A204.1 (cell line): ENCODE results near the gene PHYKPL.
"Not testable (repeated sequence)": the region's sequence is repeated elsewhere in the genome, so short reads cannot be mapped to it uniquely, and the experiment has no call there.

Source experiments
- FAIRE-seq: peaks from 2 replicates; lab custom pipeline; 2012; peaks lifted over from hg19 to GRCh38; lab: Jason Lieb, UNC

Gene PHYKPL

GRCh38 chr5:178264044-178264443, 31.4 kb upstream of the PHYKPL start:
- FAIRE-seq, result no peak

DNA sequence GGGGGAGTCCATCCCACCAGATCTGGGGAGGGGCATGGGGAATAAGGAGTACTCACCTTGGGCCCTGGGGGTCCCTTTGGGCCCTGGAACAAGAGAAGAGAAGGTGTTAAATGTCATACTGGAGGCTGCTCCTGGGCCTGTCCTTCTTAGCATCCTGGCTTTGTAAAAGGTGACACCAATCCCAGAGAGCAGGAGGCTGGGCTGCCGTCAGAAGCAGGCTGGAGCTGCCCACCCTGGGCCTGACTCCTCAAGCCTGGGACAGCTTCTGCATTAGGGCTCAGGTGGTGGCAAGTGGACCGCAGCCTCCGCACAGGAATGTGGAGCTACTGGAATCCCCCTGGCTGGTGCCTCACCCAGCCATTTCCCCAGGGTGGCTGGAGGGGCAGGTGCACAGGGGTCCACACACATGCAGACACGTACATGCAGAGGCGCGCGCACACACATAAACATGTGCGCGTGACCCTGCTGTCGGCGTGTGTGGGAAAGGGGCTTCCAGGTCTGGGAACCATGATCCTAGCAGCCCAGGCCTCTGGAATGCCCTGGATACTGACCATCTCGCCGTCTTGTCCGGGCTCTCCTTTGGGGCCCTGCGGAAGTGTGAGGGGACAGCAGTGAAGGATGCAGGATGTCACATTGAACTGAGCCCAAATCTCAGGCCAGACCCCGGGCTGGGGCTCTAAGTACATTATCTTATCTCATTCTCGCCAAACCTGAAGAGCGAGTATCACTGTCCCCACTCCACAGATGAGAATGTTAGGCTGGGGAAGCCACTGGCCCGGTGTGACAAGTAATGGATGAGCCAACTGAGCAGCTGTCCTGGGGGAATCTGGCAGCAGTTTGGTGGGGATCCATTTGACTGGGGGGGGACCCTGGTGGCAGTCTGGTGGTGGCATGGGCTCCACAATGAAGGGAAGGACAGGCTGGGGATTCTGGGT, 29.3 kb upstream of the PHYKPL start:
- no peak for FAIRE-seq

- no peak for FAIRE-seq
Measured at GRCh38 chr5:178259623-178260536, 27.3 kb upstream of the PHYKPL start.

DNA sequence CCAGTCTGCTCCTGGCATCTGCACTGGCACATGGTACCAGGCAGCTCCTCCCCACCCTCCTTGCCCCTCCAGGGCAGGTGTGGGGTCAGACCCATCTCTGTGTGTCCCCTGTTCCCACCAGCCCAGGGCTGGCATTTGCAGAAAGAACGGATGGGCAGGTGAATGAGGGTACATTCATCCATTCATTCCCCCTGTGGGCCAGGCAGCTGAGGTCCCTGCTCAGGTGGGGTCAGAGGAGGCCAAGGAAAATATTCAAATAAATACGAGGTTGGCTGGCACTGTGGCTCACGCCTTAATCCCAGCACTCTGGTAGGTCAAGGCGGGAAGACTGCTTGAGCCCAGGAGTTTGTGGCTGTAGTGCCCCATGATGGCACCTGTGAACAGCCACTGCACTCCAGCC, 25.0 kb upstream of the PHYKPL start:
- no peak for FAIRE-seq

- FAIRE-seq, result no peak
Measured at GRCh38 chr5:178256746-178257145, 24.1 kb upstream of the PHYKPL start.

- FAIRE-seq, result not testable (repeated sequence)
Measured at GRCh38 chr5:178253632-178254031, 21.0 kb upstream of the PHYKPL start.

DNA sequence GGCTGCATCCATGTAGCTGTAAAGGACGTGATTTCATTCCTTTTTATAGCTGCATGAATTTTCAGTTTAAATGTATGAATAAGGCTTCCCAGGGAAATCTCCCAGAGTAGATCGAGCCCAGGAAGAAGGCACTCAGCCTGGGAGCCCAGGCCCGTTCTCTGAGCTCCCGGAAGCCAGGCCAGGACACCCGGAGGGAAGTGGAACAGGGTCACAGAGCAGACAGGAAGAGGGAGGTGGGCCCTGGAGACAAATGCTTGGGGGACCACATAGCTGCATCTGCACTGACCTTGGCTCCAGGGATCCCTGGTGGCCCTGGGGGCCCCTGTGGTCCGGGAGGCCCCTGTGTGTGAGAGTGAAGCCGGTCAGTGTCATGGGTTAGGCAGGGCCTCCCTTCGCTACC, 19.7 kb upstream of the PHYKPL start:
- FAIRE-seq, result no peak

DNA sequence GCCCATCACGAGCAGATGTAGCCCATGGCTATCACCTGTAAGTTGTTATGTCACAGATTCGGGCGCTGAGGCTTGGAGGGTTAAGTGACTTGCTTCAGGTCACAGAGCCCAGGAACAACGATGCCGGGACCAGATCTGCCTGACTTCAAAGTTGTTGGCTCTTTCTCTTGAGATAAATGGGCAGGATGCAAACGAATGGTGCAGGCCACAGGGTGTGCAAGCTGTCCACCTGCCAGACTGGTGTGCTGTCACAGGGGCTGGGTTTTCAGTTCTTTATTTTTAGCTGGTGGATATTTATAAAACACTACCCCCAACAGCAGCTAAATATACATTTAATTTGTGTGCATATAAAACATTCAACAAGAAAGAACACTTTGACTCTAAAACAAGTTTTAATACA, 17.7 kb upstream of the PHYKPL start:
- FAIRE-seq, result no peak

- FAIRE-seq, result no peak
Measured at GRCh38 chr5:178249191-178249989, 16.8 kb upstream of the PHYKPL start.

- no peak for FAIRE-seq
Measured at GRCh38 chr5:178248750-178249149, 16.1 kb upstream of the PHYKPL start.

DNA sequence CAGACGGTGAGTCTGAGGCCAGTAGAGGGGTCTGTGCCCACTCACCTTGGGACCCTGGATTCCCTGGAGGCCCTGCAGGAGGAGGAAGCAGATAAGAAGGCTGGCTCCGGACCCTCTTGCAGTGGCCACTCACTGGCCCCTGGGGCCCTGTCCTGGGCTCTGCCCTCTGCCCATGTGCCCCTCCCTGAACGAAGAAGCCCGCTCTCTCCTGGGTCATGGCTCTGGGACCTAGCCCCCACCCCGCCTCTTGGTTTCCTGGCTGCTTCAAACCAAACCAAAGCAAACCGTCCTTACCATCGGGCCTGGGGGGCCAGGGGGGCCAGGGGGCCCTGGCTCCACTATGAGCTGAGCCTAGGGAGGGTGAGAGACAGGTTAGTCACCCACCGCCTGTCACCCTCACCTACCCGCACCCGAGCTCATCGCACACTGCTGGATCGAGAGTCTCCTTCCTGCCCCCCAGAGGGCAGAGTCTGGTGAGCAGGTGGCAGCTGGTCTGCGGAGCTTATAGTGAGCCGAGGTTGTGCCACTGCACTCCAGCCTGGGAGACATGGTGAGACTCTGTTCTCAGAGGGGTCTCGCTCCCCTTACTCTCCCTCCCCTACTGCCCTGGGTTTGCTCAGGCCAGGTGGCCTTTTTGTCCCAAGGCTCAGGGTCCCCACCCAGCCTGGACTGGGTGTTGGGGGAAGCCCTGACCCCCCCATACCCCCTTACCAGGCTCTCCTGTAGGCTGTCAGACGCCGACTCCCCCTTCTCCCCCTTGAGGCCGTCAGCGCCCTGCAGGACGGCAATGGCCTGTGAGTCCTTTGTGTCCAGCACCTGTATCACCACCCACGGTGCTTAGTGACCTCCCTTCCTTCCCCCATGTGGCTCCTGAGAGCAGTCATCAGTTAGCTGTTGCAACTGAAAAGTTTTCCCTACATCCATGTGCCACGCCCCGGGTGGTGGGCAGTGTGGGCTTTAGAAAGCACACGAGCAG, 15.2 kb upstream of the PHYKPL start:
- no peak for FAIRE-seq

- no peak for FAIRE-seq
Measured at GRCh38 chr5:178246624-178247279, 14.2 kb upstream of the PHYKPL start.

GRCh38 chr5:178245389-178245788, 12.8 kb upstream of the PHYKPL start:
- no peak for FAIRE-seq

- FAIRE-seq, result no peak
Measured at GRCh38 chr5:178244576-178244975, 12.0 kb upstream of the PHYKPL start.

DNA sequence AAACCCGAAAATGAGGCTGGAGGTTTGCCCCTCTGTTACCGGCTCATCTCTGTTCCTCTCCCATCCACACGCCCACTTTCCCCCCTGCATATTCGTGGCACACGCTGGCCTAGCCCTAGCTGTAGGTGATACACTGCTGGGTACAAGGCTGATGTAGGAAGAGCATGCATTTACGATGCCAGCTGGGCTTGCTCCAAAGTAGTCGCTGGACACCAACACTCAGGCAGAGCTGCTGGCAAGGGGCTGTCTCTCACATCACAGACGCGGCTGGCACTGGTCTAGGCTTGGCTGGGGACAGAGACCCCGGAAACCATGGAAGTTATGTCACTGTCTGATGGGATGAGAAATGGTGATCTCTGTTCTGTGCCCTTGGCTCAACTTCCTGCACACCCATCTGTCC, 9.8 kb upstream of the PHYKPL start:
- FAIRE-seq, result no peak

GRCh38 chr5:178241688-178242231, 9.2 kb upstream of the PHYKPL start:
- FAIRE-seq, result no peak

GRCh38 chr5:178241231-178241663, 8.6 kb upstream of the PHYKPL start:
- FAIRE-seq, result no peak

GRCh38 chr5:178240766-178241165, 8.2 kb upstream of the PHYKPL start:
- no peak for FAIRE-seq

DNA sequence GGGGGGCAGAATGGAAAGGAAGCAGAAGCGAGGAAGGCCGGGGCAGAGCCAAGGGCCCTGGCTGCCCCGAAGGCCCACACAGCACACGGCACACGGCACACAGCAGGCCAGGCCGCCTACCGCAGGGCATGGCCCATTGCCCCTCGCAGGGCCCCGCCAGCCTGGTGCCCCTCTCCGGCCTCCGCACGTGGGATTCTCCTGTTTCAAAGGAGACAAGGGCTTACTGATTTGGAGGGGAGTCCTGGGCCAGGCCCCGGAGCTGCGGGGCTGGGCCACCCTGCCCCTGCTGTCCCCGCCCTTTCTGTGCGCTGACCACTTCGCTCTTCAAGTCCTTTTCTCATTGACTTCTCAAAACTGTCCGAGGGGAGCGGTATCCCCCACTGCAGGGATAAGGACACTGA, 7.7 kb upstream of the PHYKPL start:
- no peak for FAIRE-seq

GRCh38 chr5:178239626-178240301, 7.2 kb upstream of the PHYKPL start:
- not testable (repeated sequence) for FAIRE-seq
